HepG2 (cell line): ENCODE measurements around the gene CEBPG. TPM values are rescaled to one million over a fixed set of nuclear protein-coding genes. Genes with fewer than 3 reads are reported as not detected.

ENCODE experiments used
- FOSL1 ChIP-seq: sonication (generic); formaldehyde crosslinking; IDR thresholded peaks from 2 replicates; pipeline ENCODE4 v1.9.0; 2021; ENCODE audit warnings: missing genetic modification reagents, borderline replicate concordance
- HDAC6 ChIP-seq: fragments of 200-600 bp; sonication (generic); IDR thresholded peaks from 2 replicates; pipeline ENCODE4 v1.7.0; 2017; ENCODE audit warnings: mild to moderate bottlenecking, antibody characterized with exemption, low read length, low read depth
- JUN ChIP-seq: sonication (generic); formaldehyde crosslinking; IDR thresholded peaks from 2 replicates; pipeline ENCODE4 v1.4.0; 2020; ENCODE audit warnings: mild to moderate bottlenecking, missing genetic modification reagents
- MEIS2 ChIP-seq: sonication (generic); formaldehyde crosslinking; IDR thresholded peaks from 2 replicates; pipeline ENCODE4 v1.9.0; 2021; ENCODE audit warnings: mild to moderate bottlenecking, missing genetic modification reagents
- PBX3 ChIP-seq: sonication (generic); formaldehyde crosslinking; IDR thresholded peaks from 2 replicates; pipeline ENCODE4 v1.8.1; 2023; ENCODE audit warnings: missing genetic modification reagents, inconsistent platforms, borderline replicate concordance
- SOX5 ChIP-seq: IDR thresholded peaks from 2 replicates; pipeline ENCODE4 v1.6.1; 2016; ENCODE audit warnings: borderline replicate concordance
- SRF ChIP-seq: IDR thresholded peaks from 2 replicates; pipeline ENCODE4 v1.6.1; 2011; ENCODE audit warnings: mild to moderate bottlenecking, low read depth, low read length, moderate library complexity
- ZBTB1 ChIP-seq: sonication (generic); formaldehyde crosslinking; IDR thresholded peaks from 2 replicates; pipeline ENCODE4 v1.4.0; 2020; ENCODE audit warnings: missing genetic modification reagents, borderline replicate concordance
- ZBTB49 ChIP-seq: sonication (generic); formaldehyde crosslinking; IDR thresholded peaks from 2 replicates; pipeline ENCODE4 v1.4.0; 2020; ENCODE audit warnings: missing genetic modification reagents, borderline replicate concordance
- ZNF7 ChIP-seq: IDR thresholded peaks from 2 replicates; pipeline ENCODE4 v1.6.1; 2016; ENCODE audit warnings: missing biosample characterization, missing genetic modification reagents
- ZNF780A ChIP-seq: sonication (generic); formaldehyde crosslinking; IDR thresholded peaks from 2 replicates; pipeline ENCODE4 v1.8.0; 2022; ENCODE audit warnings: mild to moderate bottlenecking, missing genetic modification reagents, moderate library complexity
- ZNF792 ChIP-seq: IDR thresholded peaks from 2 replicates; pipeline ENCODE4 v1.6.1; 2016
- ZNF878 ChIP-seq: sonication (generic); formaldehyde crosslinking; IDR thresholded peaks from 2 replicates; pipeline ENCODE4 v1.8.1; 2023; ENCODE audit warnings: mild to moderate bottlenecking, missing genetic modification reagents, moderate library complexity
- polyA plus RNA-seq, 8 experiments: library from polyadenylated mRNA; depleted of rRNA in 3 of 8; stranded (reverse) in 7 of 8; unstranded in 1 of 8; fragments of >200 nt; fragmentation: Illumina TruSeq in 4 of 8; extraction: Trizol in 4 of 8; gene quantifications; 2 replicates each; pipeline versions ENCODE4 v1.2.1 to v1.2.3, GENCODE V29; 2011 to 2016; ENCODE audit warnings: low read depth in 4 of 8, missing spikeins in 1 of 8, mixed read lengths in 1 of 8; ENCODE audit not compliant: insufficient read depth in 1 of 8
- total RNA-seq, 5 experiments: library from RNA; depleted of rRNA; stranded (reverse); fragments of >200 nt; fragmentation: Illumina TruSeq; extraction: Trizol; gene quantifications; 2 replicates each; pipeline ENCODE4 v1.2.3, GENCODE V29; 2016; ENCODE audit warnings: low read depth in 1 of 5
- TF ChIP-seq, protein P1 (sequence below): sonication (generic); formaldehyde crosslinking; conservative IDR thresholded peaks from 2 replicates; pipeline ENCODE4 v1.8.0; 2022; ENCODE audit warnings: low read depth, missing genetic modification reagents
- TF ChIP-seq, protein P2 (sequence below): sonication (generic); formaldehyde crosslinking; IDR thresholded peaks from 2 replicates; pipeline ENCODE4 v1.8.1; 2023; ENCODE audit warnings: missing genetic modification reagents, mild to moderate bottlenecking, borderline replicate concordance
- TF ChIP-seq, protein P3 (sequence below): sonication (generic); formaldehyde crosslinking; IDR thresholded peaks from 2 replicates; pipeline ENCODE4 v1.5.1; 2020; ENCODE audit warnings: mild to moderate bottlenecking, missing genetic modification reagents, moderate library complexity
- TF ChIP-seq, protein P4 (sequence below), 2 experiments: sonication (generic) in 1 of 2; formaldehyde crosslinking in 1 of 2; IDR thresholded peaks; 2 replicates each; pipeline versions ENCODE4 v1.4.0 to v1.6.1; 2018 to 2020; ENCODE audit warnings: missing genetic modification reagents in 2 of 2, borderline replicate concordance in 1 of 2, low read depth in 1 of 2, mild to moderate bottlenecking in 1 of 2, missing biosample characterization in 1 of 2

CEBPG gene
- total and polyA plus RNA-seq, 2 of the 13 experiments (the other 11 are each of a cell fraction or from before 2014, with no cell fraction given), result 25.7 to 34.3 TPM

GRCh38 chr19:33403221-33403972, 29.9 kb downstream of the CEBPG start (continued):
- peak; percentile 95; the same call in 1 of the 2 replicates for TF ChIP-seq ZNF878 (CRISPR knock-in tag)
- TF ChIP-seq, protein P1, sequence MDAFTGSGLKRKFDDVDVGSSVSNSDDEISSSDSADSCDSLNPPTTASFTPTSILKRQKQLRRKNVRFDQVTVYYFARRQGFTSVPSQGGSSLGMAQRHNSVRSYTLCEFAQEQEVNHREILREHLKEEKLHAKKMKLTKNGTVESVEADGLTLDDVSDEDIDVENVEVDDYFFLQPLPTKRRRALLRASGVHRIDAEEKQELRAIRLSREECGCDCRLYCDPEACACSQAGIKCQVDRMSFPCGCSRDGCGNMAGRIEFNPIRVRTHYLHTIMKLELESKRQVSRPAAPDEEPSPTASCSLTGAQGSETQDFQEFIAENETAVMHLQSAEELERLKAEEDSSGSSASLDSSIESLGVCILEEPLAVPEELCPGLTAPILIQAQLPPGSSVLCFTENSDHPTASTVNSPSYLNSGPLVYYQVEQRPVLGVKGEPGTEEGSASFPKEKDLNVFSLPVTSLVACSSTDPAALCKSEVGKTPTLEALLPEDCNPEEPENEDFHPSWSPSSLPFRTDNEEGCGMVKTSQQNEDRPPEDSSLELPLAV (CRISPR knock-in tag), result no peak
- peak; percentile 90 for TF ChIP-seq JUN (CRISPR knock-in tag)
- no peak for TF ChIP-seq SRF
- TF ChIP-seq ZNF7 (CRISPR knock-in tag), result peak; percentile 70
- TF ChIP-seq HDAC6, result no peak
- TF ChIP-seq ZBTB1 (CRISPR knock-in tag), result no peak
- TF ChIP-seq ZNF792 (CRISPR knock-in tag), result peak; percentile 97
- TF ChIP-seq ZBTB49 (CRISPR knock-in tag), result no peak
- TF ChIP-seq, protein P2, sequence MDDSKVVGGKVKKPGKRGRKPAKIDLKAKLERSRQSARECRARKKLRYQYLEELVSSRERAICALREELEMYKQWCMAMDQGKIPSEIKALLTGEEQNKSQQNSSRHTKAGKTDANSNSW, result peak; percentile 95; the same call in 1 of the 2 replicates
- peak; percentile 89 for TF ChIP-seq PBX3 (CRISPR knock-in tag)
- TF ChIP-seq, protein P3, sequence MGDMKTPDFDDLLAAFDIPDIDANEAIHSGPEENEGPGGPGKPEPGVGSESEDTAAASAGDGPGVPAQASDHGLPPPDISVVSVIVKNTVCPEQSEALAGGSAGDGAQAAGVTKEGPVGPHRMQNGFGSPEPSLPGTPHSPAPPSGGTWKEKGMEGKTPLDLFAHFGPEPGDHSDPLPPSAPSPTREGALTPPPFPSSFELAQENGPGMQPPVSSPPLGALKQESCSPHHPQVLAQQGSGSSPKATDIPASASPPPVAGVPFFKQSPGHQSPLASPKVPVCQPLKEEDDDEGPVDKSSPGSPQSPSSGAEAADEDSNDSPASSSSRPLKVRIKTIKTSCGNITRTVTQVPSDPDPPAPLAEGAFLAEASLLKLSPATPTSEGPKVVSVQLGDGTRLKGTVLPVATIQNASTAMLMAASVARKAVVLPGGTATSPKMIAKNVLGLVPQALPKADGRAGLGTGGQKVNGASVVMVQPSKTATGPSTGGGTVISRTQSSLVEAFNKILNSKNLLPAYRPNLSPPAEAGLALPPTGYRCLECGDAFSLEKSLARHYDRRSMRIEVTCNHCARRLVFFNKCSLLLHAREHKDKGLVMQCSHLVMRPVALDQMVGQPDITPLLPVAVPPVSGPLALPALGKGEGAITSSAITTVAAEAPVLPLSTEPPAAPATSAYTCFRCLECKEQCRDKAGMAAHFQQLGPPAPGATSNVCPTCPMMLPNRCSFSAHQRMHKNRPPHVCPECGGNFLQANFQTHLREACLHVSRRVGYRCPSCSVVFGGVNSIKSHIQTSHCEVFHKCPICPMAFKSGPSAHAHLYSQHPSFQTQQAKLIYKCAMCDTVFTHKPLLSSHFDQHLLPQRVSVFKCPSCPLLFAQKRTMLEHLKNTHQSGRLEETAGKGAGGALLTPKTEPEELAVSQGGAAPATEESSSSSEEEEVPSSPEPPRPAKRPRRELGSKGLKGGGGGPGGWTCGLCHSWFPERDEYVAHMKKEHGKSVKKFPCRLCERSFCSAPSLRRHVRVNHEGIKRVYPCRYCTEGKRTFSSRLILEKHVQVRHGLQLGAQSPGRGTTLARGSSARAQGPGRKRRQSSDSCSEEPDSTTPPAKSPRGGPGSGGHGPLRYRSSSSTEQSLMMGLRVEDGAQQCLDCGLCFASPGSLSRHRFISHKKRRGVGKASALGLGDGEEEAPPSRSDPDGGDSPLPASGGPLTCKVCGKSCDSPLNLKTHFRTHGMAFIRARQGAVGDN (CRISPR knock-in tag), result peak; percentile 100
- peak; percentile 35; the same call in 1 of the 2 replicates for TF ChIP-seq FOSL1 (CRISPR knock-in tag)
- peak; percentile 77 for TF ChIP-seq SOX5 (CRISPR knock-in tag)
- TF ChIP-seq ZNF780A, result no peak; the same call in 1 of the 2 replicates
- TF ChIP-seq, protein P4, sequence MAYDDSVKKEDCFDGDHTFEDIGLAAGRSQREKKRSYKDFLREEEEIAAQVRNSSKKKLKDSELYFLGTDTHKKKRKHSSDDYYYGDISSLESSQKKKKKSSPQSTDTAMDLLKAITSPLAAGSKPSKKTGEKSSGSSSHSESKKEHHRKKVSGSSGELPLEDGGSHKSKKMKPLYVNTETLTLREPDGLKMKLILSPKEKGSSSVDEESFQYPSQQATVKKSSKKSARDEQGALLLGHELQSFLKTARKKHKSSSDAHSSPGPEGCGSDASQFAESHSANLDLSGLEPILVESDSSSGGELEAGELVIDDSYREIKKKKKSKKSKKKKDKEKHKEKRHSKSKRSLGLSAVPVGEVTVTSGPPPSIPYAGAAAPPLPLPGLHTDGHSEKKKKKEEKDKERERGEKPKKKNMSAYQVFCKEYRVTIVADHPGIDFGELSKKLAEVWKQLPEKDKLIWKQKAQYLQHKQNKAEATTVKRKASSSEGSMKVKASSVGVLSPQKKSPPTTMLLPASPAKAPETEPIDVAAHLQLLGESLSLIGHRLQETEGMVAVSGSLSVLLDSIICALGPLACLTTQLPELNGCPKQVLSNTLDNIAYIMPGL (CRISPR knock-in tag; IDR thresholded peaks at IDR 0.05; ENCODE audit: borderline replicate concordance in 1 of 2, low read depth in 1 of 2), result peak in 1 of 2 experiments; percentile 84; a peak in 2 of 4 replicates
- TF ChIP-seq MEIS2 (CRISPR knock-in tag), result peak; percentile 93
